Upper lobe of left lung (tissue), 6 donors: ENCODE results near the gene BIRC2. TPM values are rescaled to one million over a fixed set of nuclear protein-coding genes. Genes with fewer than 3 reads are reported as not detected.
"Not testable (repeated sequence)": the region's sequence is repeated elsewhere in the genome, so short reads cannot be mapped to it uniquely, and the experiment has no call there.

Experiments
- ATAC-seq, 2 donors: fragments of 200-7000 bp; cut with Tn5 transposase; one replicate each; pipeline ENCODE4 v1.9.1; 2022; ENCODE audit warnings: mild to moderate bottlenecking in 2 of 2, moderate library complexity in 2 of 2; ENCODE audit not compliant: low FRiP score in 2 of 2
- DNase-seq, 2 donors: peaks; one replicate each; pipeline ENCODE4 v3.0.0-alpha.2; 2019 to 2020
- H3K27ac ChIP-seq, 4 donors: fragments of 200-600 bp; sonication (generic); one replicate each; pipeline ENCODE4 v1.5.1; 2016 to 2019
- H3K27me3 ChIP-seq, 4 donors: fragments of 200-600 bp; sonication (generic); one replicate each; pipeline ENCODE4 v1.5.1; 2017 to 2019
- H3K36me3 ChIP-seq, 4 donors: fragments of 200-600 bp; sonication (generic); one replicate each; pipeline ENCODE4 v1.5.1; 2016 to 2019
- H3K4me1 ChIP-seq, 4 donors: fragments of 200-600 bp; sonication (generic); one replicate each; pipeline ENCODE4 v1.5.1; 2018 to 2019
- H3K4me3 ChIP-seq, 4 donors: fragments of 200-600 bp; sonication (generic); one replicate each; pipeline ENCODE4 v1.5.1; 2017 to 2019; ENCODE audit warnings: mild to moderate bottlenecking in 2 of 4, moderate library complexity in 1 of 4
- H3K9me3 ChIP-seq, 4 donors: fragments of 200-600 bp; sonication (generic); one replicate each; pipeline ENCODE4 v1.5.1; 2018 to 2019
- EP300 ChIP-seq, 4 donors: sonication (generic); formaldehyde crosslinking; IDR thresholded peaks; one replicate each; pipeline ENCODE4 v1.5.1; 2017; ENCODE audit warnings: antibody characterized with exemption in 4 of 4, control low read depth in 2 of 4
- POLR2A ChIP-seq, 4 donors: fragments of 450-650 bp; IDR thresholded peaks; one replicate each; pipeline ENCODE4 v1.5.1; 2016 to 2017; ENCODE audit warnings: antibody characterized with exemption in 4 of 4, mild to moderate bottlenecking in 2 of 4
- POLR2AphosphoS5 ChIP-seq, 2 donors: sonication (generic); formaldehyde crosslinking; IDR thresholded peaks; one replicate each; pipeline ENCODE4 v1.5.1; 2017; ENCODE audit warnings: antibody characterized with exemption in 2 of 2
- WGBS, 2 donors: methylation state at CpG; one replicate each; pipeline ENCODE4 v1.1.5; 2017 to 2018; 5-methylcytosine and 5-hydroxymethylcytosine counted together
- total RNA-seq, 6 donors: library from RNA; depleted of rRNA in 4 of 6; stranded (reverse); fragments of >200 nt in 4 of 6; gene quantifications; one replicate each; pipeline versions ENCODE4 v1.1.0 to v1.2.1, GENCODE V29; 2016 to 2021
- TF ChIP-seq, protein P1 (sequence below), 6 experiments: fragments of 450-650 bp in 4 of 6; fragments of 200-600 bp in 2 of 6; sonication (generic) in 2 of 6; IDR thresholded peaks; one replicate each; pipeline ENCODE4 v1.5.1; 2016 to 2019; ENCODE audit warnings: antibody characterized with exemption in 6 of 6
- donor health status: DM: no; HTN: no; CAD: no; lungs with moderate emphysema.
- donor health status: DM: no; HTN: yes; CAD: no; lungs with severe emphysema.

The BIRC2 gene
- total RNA-seq, 6 donors from 2014 or later, result 23.1 to 56.7 (median 37.8) TPM

DNA sequence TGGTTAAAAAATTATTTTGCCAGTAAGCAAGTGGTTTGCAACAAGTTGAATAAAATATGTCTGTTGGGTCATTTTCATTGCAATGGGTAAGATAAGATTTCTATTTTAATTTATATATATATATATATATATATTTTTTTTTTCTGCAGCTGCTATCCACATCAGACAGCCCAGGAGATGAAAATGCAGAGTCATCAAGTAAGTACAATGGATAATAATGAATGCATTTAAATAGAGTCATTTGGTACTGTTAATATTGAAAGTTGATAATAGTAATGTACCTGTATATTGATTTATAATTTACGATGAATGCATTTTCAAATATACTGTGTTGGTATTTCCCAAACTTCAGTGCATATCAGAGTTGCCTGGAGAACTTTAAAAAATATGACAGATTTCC, 18.3 kb upstream of the BIRC2 start:
- peaks cover 0 to 7% (median 0%) of the 10 kb centered on the region in 4 donors for H3K4me1 ChIP-seq
- no peaks in the 10 kb centered on the region for H3K27me3 ChIP-seq
- 93 to 96% methylated on average over 1 of the region's 1 CpG for WGBS, 2 donors
- H3K4me3 ChIP-seq, result no peak overlapping the region
- peaks cover 13 to 79% (median 19%) of the 10 kb centered on the region in 4 donors for H3K36me3 ChIP-seq
- no peak overlapping the region for H3K27ac ChIP-seq
- TF ChIP-seq, protein P1, sequence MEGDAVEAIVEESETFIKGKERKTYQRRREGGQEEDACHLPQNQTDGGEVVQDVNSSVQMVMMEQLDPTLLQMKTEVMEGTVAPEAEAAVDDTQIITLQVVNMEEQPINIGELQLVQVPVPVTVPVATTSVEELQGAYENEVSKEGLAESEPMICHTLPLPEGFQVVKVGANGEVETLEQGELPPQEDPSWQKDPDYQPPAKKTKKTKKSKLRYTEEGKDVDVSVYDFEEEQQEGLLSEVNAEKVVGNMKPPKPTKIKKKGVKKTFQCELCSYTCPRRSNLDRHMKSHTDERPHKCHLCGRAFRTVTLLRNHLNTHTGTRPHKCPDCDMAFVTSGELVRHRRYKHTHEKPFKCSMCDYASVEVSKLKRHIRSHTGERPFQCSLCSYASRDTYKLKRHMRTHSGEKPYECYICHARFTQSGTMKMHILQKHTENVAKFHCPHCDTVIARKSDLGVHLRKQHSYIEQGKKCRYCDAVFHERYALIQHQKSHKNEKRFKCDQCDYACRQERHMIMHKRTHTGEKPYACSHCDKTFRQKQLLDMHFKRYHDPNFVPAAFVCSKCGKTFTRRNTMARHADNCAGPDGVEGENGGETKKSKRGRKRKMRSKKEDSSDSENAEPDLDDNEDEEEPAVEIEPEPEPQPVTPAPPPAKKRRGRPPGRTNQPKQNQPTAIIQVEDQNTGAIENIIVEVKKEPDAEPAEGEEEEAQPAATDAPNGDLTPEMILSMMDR (IDR thresholded peaks at IDR 0.05), result no peak
- TF ChIP-seq POLR2AphosphoS5 (IDR thresholded peaks at IDR 0.05) (no peak), POLR2A (IDR thresholded peaks at IDR 0.05) (no peak), EP300 (IDR thresholded peaks at IDR 0.05) (no peak)
- no peaks in the 10 kb centered on the region for H3K9me3 ChIP-seq
- no peak for DNase-seq
- ATAC-seq, result no peak

DNA sequence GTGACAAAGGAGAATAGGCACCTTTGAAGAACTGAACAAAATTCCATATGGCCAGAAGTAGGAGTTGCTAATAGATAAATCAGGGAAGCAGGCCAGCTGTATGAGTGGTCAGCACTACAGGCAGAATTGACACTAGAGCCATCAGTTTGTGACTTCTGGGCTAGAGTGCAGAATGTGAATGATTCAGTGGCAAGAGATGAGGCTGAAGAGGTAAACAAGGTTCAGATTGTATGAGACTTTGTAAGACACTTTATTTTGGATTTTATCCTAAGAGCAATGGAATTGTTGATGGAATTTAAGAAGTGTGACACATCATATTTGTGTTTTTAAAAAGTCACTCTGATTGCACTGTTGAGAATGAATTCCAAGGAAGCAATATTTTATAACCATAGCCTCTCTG, 16.8 kb upstream of the BIRC2 start:
- no peak for TF ChIP-seq EP300 (IDR thresholded peaks at IDR 0.05)
- TF ChIP-seq POLR2A (IDR thresholded peaks at IDR 0.05), result no peak
- no peak overlapping the region for H3K4me3 ChIP-seq
- H3K9me3 ChIP-seq, result no peaks in the 10 kb centered on the region
- H3K4me1 ChIP-seq, result no peaks in the 10 kb centered on the region
- no peak for DNase-seq
- no peak overlapping the region for H3K27ac ChIP-seq
- no peaks in the 10 kb centered on the region for H3K27me3 ChIP-seq
- peaks cover 13 to 92% (median 19%) of the 10 kb centered on the region in 4 donors for H3K36me3 ChIP-seq
- no peak for ATAC-seq

DNA sequence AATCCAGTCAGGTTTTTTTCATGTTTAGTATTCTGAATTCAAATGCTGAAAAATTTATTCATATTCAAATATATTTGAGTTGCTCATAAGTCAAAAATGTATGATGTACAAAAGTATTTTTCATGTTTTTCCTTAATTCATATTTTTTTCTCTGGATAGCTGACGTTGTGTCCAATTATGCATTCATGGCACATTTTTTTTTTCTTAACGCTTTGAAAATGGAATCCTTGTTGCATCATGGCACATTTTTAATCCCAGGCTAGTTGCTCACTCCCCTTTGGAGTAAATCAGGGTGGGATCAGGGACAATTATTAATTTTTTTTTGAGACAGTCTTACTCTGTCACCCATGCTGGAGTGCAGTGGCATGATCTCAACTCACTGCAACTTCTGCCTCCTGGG, 15.7 kb upstream of the BIRC2 start:
- ATAC-seq (no peak), DNase-seq (no peak)
- Histone ChIP-seq H3K4me3 (no peak overlapping the region), H3K4me1 (no peaks in the 10 kb centered on the region), H3K9me3 (no peaks in the 10 kb centered on the region), H3K36me3 (peaks cover 13 to 95% (median 20%) of the 10 kb centered on the region in 4 donors), H3K27me3 (no peaks in the 10 kb centered on the region), H3K27ac (no peak overlapping the region)
- 87 to 95% methylated on average over 2 of the region's 2 CpGs for WGBS, 2 donors
- TF ChIP-seq, protein P1 (IDR thresholded peaks at IDR 0.05), result no peak
- TF ChIP-seq POLR2AphosphoS5 (IDR thresholded peaks at IDR 0.05) (no peak), EP300 (IDR thresholded peaks at IDR 0.05) (no peak), POLR2A (IDR thresholded peaks at IDR 0.05) (no peak)

DNA sequence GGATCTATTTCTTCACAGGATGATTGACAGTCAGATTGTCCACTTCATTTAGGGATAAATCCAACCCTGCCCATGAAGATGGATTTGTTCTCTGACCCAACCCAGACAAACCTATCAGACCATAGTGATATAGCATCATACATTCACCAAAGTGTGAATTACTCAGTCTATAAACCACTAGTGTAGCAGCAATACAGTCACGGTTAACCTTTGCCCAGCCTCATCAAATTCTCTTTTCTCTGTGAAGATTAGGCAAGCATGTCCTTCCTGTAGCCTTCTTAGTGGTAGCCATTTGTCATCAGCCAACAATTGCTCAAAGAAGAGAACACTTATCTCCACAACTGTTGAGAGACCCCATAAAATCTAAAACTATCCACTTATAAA, 14.4 kb upstream of the BIRC2 start:
- no peak for DNase-seq
- Histone ChIP-seq H3K36me3 (peaks cover 13 to 96% (median 20%) of the 10 kb centered on the region in 4 donors), H3K27ac (no peak overlapping the region), H3K4me1 (no peaks in the 10 kb centered on the region), H3K9me3 (no peaks in the 10 kb centered on the region), H3K4me3 (no peak overlapping the region), H3K27me3 (no peaks in the 10 kb centered on the region)
- TF ChIP-seq, protein P1 (IDR thresholded peaks at IDR 0.05), result no peak
- TF ChIP-seq EP300 (IDR thresholded peaks at IDR 0.05), result no peak
- no peak for TF ChIP-seq POLR2AphosphoS5 (IDR thresholded peaks at IDR 0.05)
- no peak for TF ChIP-seq POLR2A (IDR thresholded peaks at IDR 0.05)
- WGBS, 2 donors, result 81 to 89% methylated on average over 1 of the region's 1 CpG
- no peak for ATAC-seq

DNA sequence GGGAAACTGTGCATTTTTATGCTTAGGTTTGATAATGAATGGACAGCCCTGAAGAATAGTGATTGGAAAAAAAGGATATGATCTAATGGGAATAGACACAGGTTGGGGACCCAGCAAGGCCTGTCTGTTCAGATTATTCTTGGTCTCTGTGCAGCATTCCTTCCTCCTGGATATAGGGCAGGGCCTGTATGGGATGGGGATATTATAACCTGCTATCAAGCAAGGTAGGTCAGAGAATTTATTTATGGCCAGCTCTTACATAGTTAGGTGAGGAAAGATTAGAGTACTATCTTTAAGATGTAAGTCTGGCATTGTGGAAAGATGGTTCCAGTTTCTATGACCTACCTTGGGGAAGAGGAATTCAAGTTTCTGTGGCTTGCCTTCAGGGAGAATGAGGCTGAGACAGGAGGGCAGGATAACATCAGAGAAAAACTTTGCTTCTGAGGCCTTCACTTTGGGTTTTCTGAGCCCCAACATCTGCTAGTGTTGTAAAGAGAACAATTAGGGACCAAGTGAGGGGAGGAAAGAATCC, 8.5 kb upstream of the BIRC2 start:
- H3K4me1 ChIP-seq, result no peaks in the 10 kb centered on the region
- ATAC-seq, result no peak
- no peak for TF ChIP-seq POLR2AphosphoS5 (IDR thresholded peaks at IDR 0.05)
- TF ChIP-seq EP300 (IDR thresholded peaks at IDR 0.05), result no peak
- TF ChIP-seq, protein P1 (IDR thresholded peaks at IDR 0.05), result no peak
- no peak for TF ChIP-seq POLR2A (IDR thresholded peaks at IDR 0.05)
- DNase-seq, result no peak
- H3K27ac ChIP-seq, result no peak overlapping the region
- H3K27me3 ChIP-seq, result no peaks in the 10 kb centered on the region
- H3K4me3 ChIP-seq, result no peak overlapping the region
- peaks cover 0 to 44% (median 8%) of the 10 kb centered on the region in 4 donors for H3K36me3 ChIP-seq
- no peaks in the 10 kb centered on the region for H3K9me3 ChIP-seq

DNA sequence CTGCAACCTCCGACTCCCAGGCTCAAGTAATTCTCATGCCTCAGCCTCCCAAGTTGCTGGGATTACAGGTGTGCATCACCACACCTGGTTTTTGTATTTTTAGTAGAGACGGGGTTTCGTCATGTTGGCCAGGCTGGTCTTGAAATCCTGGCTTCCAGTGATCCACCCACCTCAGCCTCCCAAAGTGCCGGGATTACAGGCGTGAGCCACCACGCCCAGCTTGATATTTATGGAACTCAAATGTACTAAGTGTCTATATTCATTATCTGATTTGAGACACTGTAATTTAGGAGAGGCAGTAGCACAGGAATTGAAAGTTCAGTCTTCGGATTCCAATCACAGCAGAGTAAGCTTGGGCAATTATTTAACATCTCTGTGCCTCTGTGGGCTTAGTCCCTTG, 5.7 kb upstream of the BIRC2 start:
- not testable (repeated sequence) for H3K27me3 ChIP-seq, H3K9me3 ChIP-seq, ATAC-seq, H3K4me1 ChIP-seq, H3K27ac ChIP-seq, DNase-seq, H3K4me3 ChIP-seq
- peaks cover 0 to 18% (median 8%) of the 10 kb centered on the region in 4 donors for H3K36me3 ChIP-seq
- 78 to 81% methylated on average over 7 of the region's 7 CpGs for WGBS, 2 donors
